GM23248 (cell line): ENCODE results near the gene MUC15.

Experiments
- EZH2 ChIP-seq: fragments of 200-600 bp; sonication (generic); IDR thresholded peaks from 2 replicates; pipeline ENCODE4 v1.6.1; 2018; ENCODE audit warnings: antibody characterized with exemption, mild to moderate bottlenecking; ENCODE audit not compliant: insufficient read depth, poor library complexity, severe bottlenecking
- EZH2phosphoT487 ChIP-seq: fragments of 200-600 bp; sonication (generic); IDR thresholded peaks from 2 replicates; pipeline ENCODE4 v1.6.1; 2018; ENCODE audit warnings: antibody characterized with exemption, moderate library complexity, mild to moderate bottlenecking, low read depth; ENCODE audit not compliant: insufficient read depth

DNA sequence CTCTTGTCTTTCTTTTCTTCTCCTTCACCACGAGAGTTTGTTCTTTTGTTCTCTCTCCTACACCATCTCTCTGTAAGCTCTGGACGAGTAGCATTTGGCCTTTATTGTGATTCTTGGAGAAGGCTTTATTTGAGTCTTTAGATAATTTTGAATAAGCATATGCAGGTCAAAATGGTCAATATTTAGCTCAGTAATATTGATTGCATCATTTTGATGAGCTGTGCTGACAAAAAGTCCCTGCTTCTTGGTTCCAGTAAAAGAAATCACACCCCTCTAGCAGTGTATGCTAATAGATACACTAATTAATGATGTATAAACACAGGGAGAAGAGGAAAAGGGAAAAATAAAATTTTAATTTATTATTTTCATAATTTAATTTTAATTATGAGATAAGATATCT, 25.8 kb upstream of the MUC15 start:
- TF ChIP-seq EZH2phosphoT487 (no peak), EZH2 (no peak)
